ENCODE results near the gene TMEM154. TPM values are rescaled to one million over a fixed set of nuclear protein-coding genes. Genes with fewer than 3 reads are reported as not detected.

TMEM154 gene
- total RNA-seq, 1 experiment from 2014 or later, result 0.22 TPM

DNA sequence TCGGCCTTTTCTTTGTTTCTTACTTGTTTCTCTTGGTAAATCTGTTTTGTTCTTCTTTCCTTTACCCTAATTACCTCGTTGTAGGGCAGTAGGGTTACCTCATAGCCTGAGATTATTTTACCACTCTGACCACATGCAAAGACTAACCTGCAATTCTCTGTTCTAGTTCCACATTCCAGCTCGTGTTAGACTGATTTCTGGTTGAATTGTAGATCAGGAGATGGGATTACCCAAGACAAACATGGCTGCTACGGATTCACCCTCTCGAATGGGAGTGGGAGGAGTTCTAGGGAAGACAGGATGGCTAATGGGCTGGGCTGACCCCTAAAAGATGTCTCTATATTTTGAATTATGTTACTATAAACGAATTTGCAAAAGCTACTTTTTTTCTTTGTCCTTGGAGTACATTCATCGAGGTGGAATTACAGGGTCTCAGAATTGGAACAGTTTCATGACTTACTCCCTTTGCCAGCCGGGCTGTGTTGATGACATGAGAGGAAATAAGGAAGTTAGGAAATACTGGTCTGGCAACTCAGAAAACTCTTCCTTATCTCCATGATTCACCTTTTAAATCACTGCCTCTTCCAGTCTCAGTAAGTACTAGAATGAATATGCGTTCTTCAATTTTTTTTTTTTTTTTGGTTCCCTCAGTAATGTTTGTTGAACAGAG lies 107.2 kb downstream of the TMEM154 start:
- H2AFZ ChIP-seq (ENCODE audit: low read length), result no peak overlapping the region
- H3K79me2 ChIP-seq (ENCODE audit: low read length), result no peaks in the 10 kb centered on the region

DNA sequence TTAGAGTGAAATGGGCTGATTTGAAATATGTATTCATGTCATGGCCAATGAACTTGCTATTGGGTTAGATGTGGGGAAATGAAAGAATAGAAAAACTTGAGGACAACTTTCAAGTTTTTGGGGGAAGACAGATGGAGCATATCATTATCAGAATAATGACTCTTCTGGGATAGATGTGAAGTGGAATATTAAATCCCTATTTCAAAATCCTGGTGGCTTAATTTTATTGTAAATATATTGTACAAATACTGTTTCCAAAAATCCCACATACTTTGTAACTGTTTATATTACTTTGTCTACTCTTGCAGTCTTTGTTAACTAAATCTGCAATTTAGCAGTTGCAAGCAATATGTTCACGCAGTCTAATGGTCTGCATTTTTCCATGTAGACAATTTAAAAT lies 108.0 kb downstream of the TMEM154 start:
- H3K4me3 ChIP-seq (ENCODE audit: low read length), result no peak overlapping the region
- no peak overlapping the region for H3K4me2 ChIP-seq (ENCODE audit: low read depth, low read length, poor library complexity, severe bottlenecking)
- DNase-seq, result no peak
- H3K4me1 ChIP-seq (ENCODE audit: low read length), result no peaks in the 10 kb centered on the region
- no peaks in the 10 kb centered on the region for H3K27me3 ChIP-seq (ENCODE audit: low read length)
- no peaks in the 10 kb centered on the region for H4K20me1 ChIP-seq (ENCODE audit: insufficient read depth, low read depth, low read length)
- no peaks in the 10 kb centered on the region for H3K9me2 ChIP-seq (replicated peaks; ENCODE audit: insufficient read depth, low read length)
- no peaks in the 10 kb centered on the region for H3K79me2 ChIP-seq (ENCODE audit: low read length)
- H3K27ac ChIP-seq (ENCODE audit: low read length), result no peak overlapping the region
- H3K9ac ChIP-seq (ENCODE audit: low read length), result no peak overlapping the region
- H2AFZ ChIP-seq (ENCODE audit: low read length), result no peak overlapping the region
- no peaks in the 10 kb centered on the region for H3K36me3 ChIP-seq (ENCODE audit: insufficient read depth, low read length)
- H3K9me3 ChIP-seq (ENCODE audit: low read length), result no peaks in the 10 kb centered on the region

More for the DNA sequence above, 107.2 kb downstream of the TMEM154 start:
- H3K36me3 ChIP-seq (ENCODE audit: insufficient read depth, low read length), result no peaks in the 10 kb centered on the region
- no peak overlapping the region for H3K4me2 ChIP-seq (ENCODE audit: low read depth, low read length, poor library complexity, severe bottlenecking)
- no peaks in the 10 kb centered on the region for H3K9me2 ChIP-seq (replicated peaks; ENCODE audit: insufficient read depth, low read length)
- no peak overlapping the region for H3K4me3 ChIP-seq (ENCODE audit: low read length)
- H3K9ac ChIP-seq (ENCODE audit: low read length), result no peak overlapping the region
- no peak overlapping the region for H3K27ac ChIP-seq (ENCODE audit: low read length)
- H3K4me1 ChIP-seq (ENCODE audit: low read length), result no peaks in the 10 kb centered on the region
- H4K20me1 ChIP-seq (ENCODE audit: insufficient read depth, low read depth, low read length), result no peaks in the 10 kb centered on the region
- H3K27me3 ChIP-seq (ENCODE audit: low read length), result no peaks in the 10 kb centered on the region
- DNase-seq, result no peak
- no peaks in the 10 kb centered on the region for H3K9me3 ChIP-seq (ENCODE audit: low read length)

DNA sequence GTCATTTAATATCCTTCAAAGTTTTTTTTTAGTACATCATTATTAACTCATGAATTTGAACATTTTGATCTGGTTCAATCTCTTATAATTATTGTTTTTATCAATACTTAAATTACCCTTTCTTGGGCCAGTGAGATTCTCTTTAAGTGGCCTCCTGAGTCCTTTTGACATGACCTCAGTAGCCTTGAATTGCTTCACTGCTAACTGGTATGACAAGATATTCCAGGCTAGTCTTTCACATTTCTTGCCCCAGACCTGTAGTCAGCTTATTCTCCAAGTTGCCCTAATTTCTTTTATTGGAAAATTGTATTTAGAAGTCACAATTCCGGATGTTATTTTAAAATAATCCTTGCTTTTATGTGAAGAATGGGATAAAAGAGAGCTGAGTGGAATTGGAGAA lies 108.5 kb downstream of the TMEM154 start:
- Histone ChIP-seq H3K36me3 (ENCODE audit: insufficient read depth, low read length) (no peaks in the 10 kb centered on the region), H3K4me2 (ENCODE audit: low read depth, low read length, poor library complexity, severe bottlenecking) (no peak overlapping the region), H3K4me3 (ENCODE audit: low read length) (no peak overlapping the region), H4K20me1 (ENCODE audit: insufficient read depth, low read depth, low read length) (no peaks in the 10 kb centered on the region), H3K27ac (ENCODE audit: low read length) (no peak overlapping the region), H3K79me2 (ENCODE audit: low read length) (no peaks in the 10 kb centered on the region), H3K9ac (ENCODE audit: low read length) (no peak overlapping the region), H3K9me2 (replicated peaks; ENCODE audit: insufficient read depth, low read length) (no peaks in the 10 kb centered on the region), H2AFZ (ENCODE audit: low read length) (no peak overlapping the region), H3K27me3 (ENCODE audit: low read length) (no peaks in the 10 kb centered on the region), H3K4me1 (ENCODE audit: low read length) (no peaks in the 10 kb centered on the region), H3K9me3 (ENCODE audit: low read length) (no peaks in the 10 kb centered on the region)
- no peak for DNase-seq

Other genes with a start within 250 kb of the TMEM154 start
- 30.9 and 44.4 TPM in 2 replicates for gene FBXW7, start 143.9 kb downstream of the TMEM154 start, total RNA-seq (2014; rRNA removed; shearing (Covaris generic); ENCODE audit: low replicate concordance)
- gene TIGD4, start 99.7 kb upstream of the TMEM154 start, total RNA-seq (2014; rRNA removed; shearing (Covaris generic); ENCODE audit: low replicate concordance), result 3.1 TPM in 1 of 2 replicates, not detected in the other
- gene ARFIP1, start 100.0 kb upstream of the TMEM154 start, total RNA-seq (2014; rRNA removed; shearing (Covaris generic); ENCODE audit: low replicate concordance), result 81.7 and 90.2 TPM in 2 replicates

Data from Karpas-422 (cell line).